Lower lobe of right lung (tissue), 2 donors: ENCODE data around the gene ZNF593OS. TPM values are rescaled to one million over a fixed set of nuclear protein-coding genes. Genes with fewer than 3 reads are reported as not detected.

ENCODE experiments used
- ATAC-seq, 2 donors: fragments of 200-7000 bp; cut with Tn5 transposase; one replicate each; pipeline ENCODE4 v1.9.1; 2020 to 2022; ENCODE audit warnings: mild to moderate bottlenecking in 2 of 2, moderate library complexity in 2 of 2
- DNase-seq: peaks from one replicate; pipeline ENCODE4 v3.0.0-alpha.2; 2020
- H3K27ac ChIP-seq: fragments of 200-600 bp; one replicate; pipeline ENCODE4 v1.8.0; 2022
- H3K27me3 ChIP-seq: fragments of 200-600 bp; one replicate; pipeline ENCODE4 v1.8.0; 2022; ENCODE audit warnings: low read depth
- H3K36me3 ChIP-seq: fragments of 200-600 bp; one replicate; pipeline ENCODE4 v1.8.0; 2022; ENCODE audit warnings: mild to moderate bottlenecking
- H3K4me1 ChIP-seq: fragments of 200-600 bp; one replicate; pipeline ENCODE4 v1.8.0; 2022
- H3K4me3 ChIP-seq: fragments of 200-600 bp; one replicate; pipeline ENCODE4 v1.8.0; 2022; ENCODE audit warnings: mild to moderate bottlenecking
- H3K9me3 ChIP-seq: fragments of 200-600 bp; one replicate; pipeline ENCODE4 v1.8.0; 2022
- intact Hi-C: fragments of 100-400 bp; cut with DNase I; formaldehyde crosslinking; loops from one replicate; pipeline ENCODE4 v1.11.0; 2022
- total RNA-seq: library from RNA; stranded (reverse); fragmentation: NEBNext Ultra II Directional; extraction: Animal tissue kit (Norgen Biotek cat#: 25700); gene quantifications from one replicate; pipeline ENCODE4 v1.2.1, GENCODE V29; 2021
- TF ChIP-seq, protein P1 (sequence below): fragments of 200-600 bp; IDR thresholded peaks from one replicate; pipeline ENCODE4 v1.8.0; 2022; ENCODE audit warnings: antibody characterized with exemption, mild to moderate bottlenecking
- donor health status: DM: no; HTN: yes; CAD: no; lungs with severe emphysema.

Gene ZNF593OS
- total RNA-seq, 1 donor from 2014 or later: not detected

- DNase-seq: no peak
- intact Hi-C loops: no loop called here
- Histone ChIP-seq H3K9me3 (no peaks in the 10 kb centered on the region), H3K27me3 (no peaks in the 10 kb centered on the region), H3K36me3 (peaks cover 3% of the 10 kb centered on the region), H3K4me3 (no peak overlapping the region), H3K4me1 (peaks cover 71% of the 10 kb centered on the region), H3K27ac (peak overlapping the region; percentile 82)
- ATAC-seq: no peak
- TF ChIP-seq, protein P1, sequence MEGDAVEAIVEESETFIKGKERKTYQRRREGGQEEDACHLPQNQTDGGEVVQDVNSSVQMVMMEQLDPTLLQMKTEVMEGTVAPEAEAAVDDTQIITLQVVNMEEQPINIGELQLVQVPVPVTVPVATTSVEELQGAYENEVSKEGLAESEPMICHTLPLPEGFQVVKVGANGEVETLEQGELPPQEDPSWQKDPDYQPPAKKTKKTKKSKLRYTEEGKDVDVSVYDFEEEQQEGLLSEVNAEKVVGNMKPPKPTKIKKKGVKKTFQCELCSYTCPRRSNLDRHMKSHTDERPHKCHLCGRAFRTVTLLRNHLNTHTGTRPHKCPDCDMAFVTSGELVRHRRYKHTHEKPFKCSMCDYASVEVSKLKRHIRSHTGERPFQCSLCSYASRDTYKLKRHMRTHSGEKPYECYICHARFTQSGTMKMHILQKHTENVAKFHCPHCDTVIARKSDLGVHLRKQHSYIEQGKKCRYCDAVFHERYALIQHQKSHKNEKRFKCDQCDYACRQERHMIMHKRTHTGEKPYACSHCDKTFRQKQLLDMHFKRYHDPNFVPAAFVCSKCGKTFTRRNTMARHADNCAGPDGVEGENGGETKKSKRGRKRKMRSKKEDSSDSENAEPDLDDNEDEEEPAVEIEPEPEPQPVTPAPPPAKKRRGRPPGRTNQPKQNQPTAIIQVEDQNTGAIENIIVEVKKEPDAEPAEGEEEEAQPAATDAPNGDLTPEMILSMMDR: no peak
Measured at GRCh38 chr1:26125946-26126320, 45.7 kb downstream of the ZNF593OS start.

DNA sequence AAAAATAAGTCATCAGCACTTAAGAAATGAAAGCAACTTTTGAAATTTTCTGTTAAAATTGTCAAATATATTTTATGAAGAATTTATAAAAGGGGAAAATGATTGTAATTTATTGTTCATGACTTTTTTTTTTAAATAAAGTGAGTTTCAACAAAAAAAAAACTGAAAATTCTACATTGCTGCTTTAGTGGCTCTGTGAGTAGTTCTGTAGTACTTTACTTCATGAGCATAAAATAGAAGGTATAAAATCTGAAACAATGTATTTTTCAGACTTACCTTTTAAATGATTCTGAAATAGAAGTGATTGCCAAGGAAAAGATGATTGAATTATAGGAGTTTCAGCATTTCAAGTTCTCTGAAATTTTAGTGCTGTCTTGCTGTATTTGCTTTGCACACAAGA is 46.2 kb downstream of the ZNF593OS start:
- peaks cover 4% of the 10 kb centered on the region for H3K36me3 ChIP-seq
- no peaks in the 10 kb centered on the region for H3K9me3 ChIP-seq
- H3K4me3 ChIP-seq: no peak overlapping the region
- peak overlapping the region; percentile 82 for H3K27ac ChIP-seq
- H3K4me1 ChIP-seq: peaks cover 71% of the 10 kb centered on the region
- DNase-seq: no peak
- intact Hi-C loops: no loop called here
- no peaks in the 10 kb centered on the region for H3K27me3 ChIP-seq
- ATAC-seq: no peak
- TF ChIP-seq, protein P1: no peak

DNA sequence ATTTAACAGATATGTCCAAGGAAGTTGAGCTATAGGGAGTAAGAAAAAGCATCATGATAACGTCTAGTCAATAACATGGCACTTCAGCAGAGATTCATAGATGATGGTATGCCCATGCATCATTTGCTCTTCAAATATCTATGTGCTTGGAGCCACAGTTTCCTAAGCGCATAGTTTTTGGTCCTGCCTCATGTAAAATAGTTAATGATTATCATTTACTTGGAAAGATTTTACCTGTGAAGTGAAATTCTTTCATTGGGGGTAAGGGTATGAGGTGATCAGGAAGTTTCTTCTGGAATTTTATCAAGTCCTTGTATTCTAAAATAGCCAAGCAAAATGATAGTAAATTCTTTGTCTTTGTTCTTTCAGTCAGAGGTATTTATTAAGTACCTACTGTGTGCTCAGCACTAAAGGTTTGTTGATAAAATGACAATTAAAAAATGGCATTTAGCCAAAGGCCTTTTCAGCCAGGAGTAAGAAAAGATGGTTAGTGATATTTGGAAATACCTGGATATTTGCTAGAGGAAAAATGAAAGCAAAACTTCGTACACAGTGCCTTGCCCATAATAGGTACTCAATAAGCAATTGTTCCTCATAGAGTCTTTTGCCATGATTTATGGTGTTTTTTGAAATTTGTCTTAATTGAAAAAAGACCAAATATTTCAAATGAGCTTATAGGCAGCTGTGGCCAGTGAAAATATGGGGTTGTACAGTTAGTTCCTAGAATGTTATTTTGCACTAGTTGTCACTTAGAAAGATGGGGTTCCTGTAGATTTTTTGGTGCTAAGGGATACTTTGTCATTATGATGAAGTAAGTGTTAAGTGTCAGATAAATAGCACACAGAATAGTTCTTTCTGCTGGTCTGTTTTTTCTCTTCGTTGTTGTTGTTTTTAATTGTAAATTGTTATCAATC is 47.0 kb downstream of the ZNF593OS start:
- H3K4me1 ChIP-seq: peaks cover 71% of the 10 kb centered on the region
- TF ChIP-seq, protein P1: no peak
- H3K27ac ChIP-seq: no peak overlapping the region

GRCh38 chr1:26122988-26123973 is 48.4 kb downstream of the ZNF593OS start:
- Histone ChIP-seq H3K4me3 (no peak overlapping the region), H3K9me3 (no peaks in the 10 kb centered on the region), H3K27me3 (no peaks in the 10 kb centered on the region), H3K27ac (no peak overlapping the region), H3K4me1 (peaks cover 69% of the 10 kb centered on the region), H3K36me3 (peaks cover 18% of the 10 kb centered on the region)
- no peak for DNase-seq
- no peak for ATAC-seq
- TF ChIP-seq, protein P1: no peak
- intact Hi-C loops: no loop called here

More for the DNA sequence above, 47.0 kb downstream of the ZNF593OS start:
- no peaks in the 10 kb centered on the region for H3K27me3 ChIP-seq
- intact Hi-C loops: no loop called here
- H3K36me3 ChIP-seq: peaks cover 7% of the 10 kb centered on the region
- ATAC-seq (no peak), DNase-seq (no peak)
- H3K4me3 ChIP-seq: no peak overlapping the region
- H3K9me3 ChIP-seq: no peaks in the 10 kb centered on the region
